ENCODE data around the gene OVOL2. TPM values are rescaled to one million over a fixed set of nuclear protein-coding genes. Genes with fewer than 3 reads are reported as not detected.

The OVOL2 gene
- total RNA-seq, 1 donor from 2014 or later = not detected

DNA sequence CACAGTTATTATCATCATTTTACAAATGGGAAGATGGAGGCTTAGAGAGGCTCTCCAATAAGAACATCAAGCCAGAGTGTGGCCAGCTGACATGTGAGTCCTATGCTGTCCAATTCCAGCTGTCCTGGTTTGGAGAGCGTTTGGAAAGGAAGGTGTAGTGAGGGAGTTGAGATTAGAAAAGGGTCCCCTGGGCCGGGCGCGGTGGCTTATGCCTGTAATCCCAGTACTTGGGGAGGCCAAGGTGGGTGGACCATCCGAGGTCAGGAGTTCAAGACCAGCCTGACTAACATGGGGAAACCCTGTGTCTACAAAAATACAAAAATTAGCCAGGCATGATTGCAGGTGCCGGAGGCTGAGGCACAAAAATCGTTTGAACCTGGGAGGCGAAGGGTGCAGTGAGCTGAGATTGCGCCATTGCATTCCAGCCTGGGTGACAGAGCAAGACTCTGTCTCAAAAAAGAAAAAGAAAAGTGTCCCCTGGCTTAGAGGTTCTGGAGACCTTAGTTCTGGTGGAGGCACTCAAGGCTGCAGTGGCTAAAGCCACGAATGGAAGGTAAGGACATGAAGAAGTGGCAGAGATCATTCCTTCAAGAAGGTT is 22.1 kb upstream of the OVOL2 start:
- intact Hi-C loops (cut with DNase I) = no loop called here
- H3K9me3 ChIP-seq = no peaks in the 10 kb centered on the region
- DNase-seq (ENCODE audit: low spot score in 2 of 2) = no peak
- H3K36me3 ChIP-seq = no peaks in the 10 kb centered on the region
- no peak for TF ChIP-seq CTCF (IDR thresholded peaks at IDR 0.05)
- no peak overlapping the region for H3K27ac ChIP-seq
- H3K27me3 ChIP-seq = no peaks in the 10 kb centered on the region
- H3K4me3 ChIP-seq = no peak overlapping the region
- no peaks in the 10 kb centered on the region for H3K4me1 ChIP-seq

DNA sequence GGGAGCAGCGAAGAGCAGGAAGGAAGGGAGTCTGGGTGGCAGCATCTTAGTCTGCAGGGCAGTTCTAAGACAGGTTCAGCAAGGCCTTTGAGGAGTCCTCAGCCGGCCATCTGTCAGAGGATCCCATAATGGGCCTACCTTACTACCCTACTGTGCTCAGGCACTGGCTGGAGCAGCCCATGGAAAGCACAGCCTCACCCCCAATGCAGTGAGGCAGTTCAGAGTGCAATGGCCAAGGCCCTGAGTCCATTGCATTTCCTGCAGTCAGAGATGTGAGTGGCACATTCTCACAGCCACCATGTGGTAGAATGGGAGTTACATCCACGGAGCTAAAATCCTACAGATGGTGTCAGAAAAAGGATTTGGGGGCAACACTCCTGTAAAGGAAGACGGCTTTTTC is 19.4 kb upstream of the OVOL2 start:
- intact Hi-C loops (cut with DNase I) = no loop called here
- Histone ChIP-seq H3K27me3 (no peaks in the 10 kb centered on the region), H3K4me1 (no peaks in the 10 kb centered on the region), H3K9me3 (no peaks in the 10 kb centered on the region), H3K27ac (no peak overlapping the region), H3K36me3 (no peaks in the 10 kb centered on the region), H3K4me3 (no peak overlapping the region)
- DNase-seq (ENCODE audit: low spot score in 2 of 2) = no peak
- no peak for TF ChIP-seq CTCF (IDR thresholded peaks at IDR 0.05)

DNA sequence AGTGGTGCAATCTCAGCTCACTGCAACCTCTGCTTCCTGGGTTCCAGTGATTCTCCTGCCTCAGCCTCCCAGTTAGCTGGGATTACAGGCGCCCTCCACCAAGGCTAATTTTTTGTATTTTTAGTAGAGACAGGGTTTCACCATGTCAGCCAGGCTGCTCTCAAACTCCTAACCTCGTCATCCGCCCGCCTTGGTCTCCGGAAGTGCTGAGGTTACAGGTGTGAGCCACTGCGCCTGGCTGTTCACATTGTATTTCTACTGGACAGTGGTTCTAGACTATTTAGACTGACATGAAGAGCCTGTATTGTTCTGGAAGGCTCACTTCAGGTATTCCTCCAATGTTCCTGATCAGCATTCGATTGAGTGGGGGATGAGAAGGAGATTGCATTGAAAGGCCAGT is 14.8 kb upstream of the OVOL2 start:
- TF ChIP-seq CTCF (IDR thresholded peaks at IDR 0.05) = no peak
- H3K36me3 ChIP-seq = no peaks in the 10 kb centered on the region
- no peaks in the 10 kb centered on the region for H3K4me1 ChIP-seq
- no peak overlapping the region for H3K27ac ChIP-seq
- no peak overlapping the region for H3K4me3 ChIP-seq
- H3K27me3 ChIP-seq = no peaks in the 10 kb centered on the region
- intact Hi-C loops (cut with DNase I) = no loop called here
- no peaks in the 10 kb centered on the region for H3K9me3 ChIP-seq
- no peak for DNase-seq (ENCODE audit: low spot score in 2 of 2)

DNA sequence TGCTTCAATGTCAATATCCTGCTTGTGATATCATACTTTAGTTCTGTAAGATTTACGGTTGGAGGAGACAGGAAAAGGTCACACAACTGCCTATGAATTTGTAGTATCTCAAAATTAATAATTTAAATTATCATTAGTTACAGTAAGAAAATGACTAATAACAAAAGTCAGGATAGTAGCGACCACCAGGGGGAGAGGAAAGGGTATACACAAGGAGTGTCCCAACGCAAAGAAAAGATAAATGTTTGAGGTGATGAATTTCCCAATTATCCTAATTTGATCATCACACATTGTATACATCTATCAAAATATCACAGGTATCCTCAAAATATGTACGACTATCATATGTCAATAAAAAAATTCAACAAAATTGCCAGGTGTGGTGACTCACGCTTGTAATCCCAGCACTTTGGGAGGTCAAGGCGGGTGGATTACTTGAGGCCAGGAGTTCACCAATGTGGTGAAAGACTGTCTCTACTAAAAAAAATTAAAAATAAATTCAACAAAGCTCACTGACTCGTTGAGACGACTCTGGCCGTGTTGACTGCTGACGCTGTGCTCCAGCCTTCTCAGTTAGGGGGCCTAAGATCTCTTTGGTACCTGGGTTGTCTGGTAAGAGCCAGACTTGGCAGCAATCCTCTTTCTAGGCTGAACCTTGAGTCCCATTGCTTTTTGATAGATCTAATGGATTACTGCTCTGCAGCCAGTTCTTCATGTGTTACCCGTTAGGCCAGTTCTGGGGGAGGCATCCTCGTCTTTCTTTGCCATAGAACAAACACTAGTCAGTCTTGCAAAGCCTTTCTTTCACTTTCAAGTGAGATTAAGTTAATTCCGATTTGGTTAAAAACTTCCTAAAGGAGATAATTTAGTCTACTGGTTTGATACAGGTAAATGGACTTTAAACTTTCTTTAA is 9.0 kb upstream of the OVOL2 start:
- H3K4me1 ChIP-seq = no peaks in the 10 kb centered on the region
- no peaks in the 10 kb centered on the region for H3K9me3 ChIP-seq
- H3K4me3 ChIP-seq = no peak overlapping the region
- no peak for TF ChIP-seq CTCF (IDR thresholded peaks at IDR 0.05)
- H3K36me3 ChIP-seq = no peaks in the 10 kb centered on the region
- DNase-seq (ENCODE audit: low spot score in 2 of 2) = no peak
- H3K27me3 ChIP-seq = no peaks in the 10 kb centered on the region
- intact Hi-C loops (cut with DNase I) = no loop called here
- no peak overlapping the region for H3K27ac ChIP-seq

GRCh38 chr20:18063676-18064075 is 6.0 kb upstream of the OVOL2 start:
- H3K4me1 ChIP-seq = no peaks in the 10 kb centered on the region
- TF ChIP-seq CTCF (IDR thresholded peaks at IDR 0.05) = no peak
- no peaks in the 10 kb centered on the region for H3K27me3 ChIP-seq
- no peaks in the 10 kb centered on the region for H3K9me3 ChIP-seq
- intact Hi-C loops (cut with DNase I) = no loop called here
- no peak for DNase-seq (ENCODE audit: low spot score in 2 of 2)
- no peaks in the 10 kb centered on the region for H3K36me3 ChIP-seq
- H3K4me3 ChIP-seq = no peak overlapping the region
- H3K27ac ChIP-seq = no peak overlapping the region

Data from ascending aorta (tissue), 2 donors.